Natural killer cell (primary cell): ENCODE measurements around the gene GMCL1. TPM values are rescaled to one million over a fixed set of nuclear protein-coding genes. Genes with fewer than 3 reads are reported as not detected.

Experiments
- ATAC-seq, 3 donors: fragments of 150-1000 bp in 2 of 3; fragments of 200-7000 bp in 1 of 3; cut with Tn5 transposase; 1 replicate in 1 of 3; 2 replicates in 2 of 3; pipeline ENCODE4 v1.10.0; 2021; ENCODE audit warnings: mild to moderate bottlenecking in 2 of 3, moderate library complexity in 2 of 3
- DNase-seq, 2 donors: peaks; one replicate each; pipeline versions ENCODE4 v3.0.0 to v3.0.0-alpha.2; 2013 to 2021; ENCODE audit warnings: mixed read lengths in 1 of 2
- H3K27ac ChIP-seq: one replicate; pipeline ENCODE4 v1.5.1; 2013; ENCODE audit warnings: mild to moderate bottlenecking, low read length
- H3K27me3 ChIP-seq: one replicate; pipeline ENCODE4 v1.6.1; 2013; ENCODE audit warnings: low read length; ENCODE audit not compliant: control insufficient read depth, insufficient read depth
- H3K36me3 ChIP-seq: one replicate; pipeline ENCODE4 v1.6.1; 2013; ENCODE audit warnings: low read length; ENCODE audit not compliant: control insufficient read depth, insufficient read depth
- H3K4me1 ChIP-seq: one replicate; pipeline ENCODE4 v1.6.1; 2013; ENCODE audit warnings: low read length; ENCODE audit not compliant: control insufficient read depth, insufficient read depth
- H3K4me3 ChIP-seq: one replicate; pipeline ENCODE4 v1.5.1; 2013; ENCODE audit warnings: low read length
- H3K9me3 ChIP-seq: one replicate; pipeline ENCODE4 v1.6.1; 2013; ENCODE audit warnings: low read length; ENCODE audit not compliant: control insufficient read depth, insufficient read depth
- H3K27ac Mint-ChIP-seq, 2 donors: one replicate each; pipeline ENCODE4 v1.8.0; 2022; ENCODE audit warnings: mild to moderate bottlenecking in 2 of 2, mixed read lengths in 2 of 2, moderate library complexity in 1 of 2
- H3K27me3 Mint-ChIP-seq, 2 donors: one replicate each; pipeline ENCODE4 v1.8.0; 2022; ENCODE audit warnings: low read depth in 2 of 2, mixed read lengths in 2 of 2
- H3K36me3 Mint-ChIP-seq: one replicate; pipeline ENCODE4 v1.8.0; 2022; ENCODE audit warnings: mixed read lengths
- H3K4me1 Mint-ChIP-seq, 2 donors: one replicate each; pipeline ENCODE4 v1.8.0; 2022; ENCODE audit warnings: mixed read lengths in 2 of 2
- H3K4me3 Mint-ChIP-seq: one replicate; pipeline ENCODE4 v1.8.0; 2022; ENCODE audit warnings: mild to moderate bottlenecking, moderate library complexity, mixed read lengths
- H3K9me3 Mint-ChIP-seq, 2 donors: one replicate each; pipeline ENCODE4 v1.8.0; 2022; ENCODE audit warnings: mixed read lengths in 2 of 2
- WGBS: methylation state at CpG from one replicate; pipeline ENCODE4 v1.1.7; 2013; ENCODE audit warnings: missing lambda C conversion rate; ENCODE audit not compliant: insufficient coverage; 5-methylcytosine and 5-hydroxymethylcytosine counted together
- intact Hi-C: fragments of 100-400 bp; cut with micrococcal nuclease; formaldehyde crosslinking; loops from one replicate; pipeline ENCODE4 v1.14.2; 2022
- total RNA-seq, 4 donors: library from RNA; stranded (reverse); fragments of 120-200 nt in 1 of 4; gene quantifications; one replicate each; pipeline versions ENCODE4 v1.2.3 to v1.2.4, GENCODE V29; 2013 to 2022
- TF ChIP-seq, protein P1 (sequence below): fragments of 200-600 bp; IDR thresholded peaks from one replicate; pipeline ENCODE4 v1.8.0; 2022; ENCODE audit warnings: antibody characterized with exemption

GMCL1 gene
- total RNA-seq, 3 donors from 2014 or later (not counting 1 experiment from before 2014, with no cell fraction given), result 34.6 to 49.4 (median 35.9) TPM

GRCh38 chr2:69789772-69790600, 39.5 kb upstream of the GMCL1 start:
- peak overlapping the region; percentile 8 for H3K4me3 ChIP-seq
- 30% methylated on average over 6 of the region's 7 CpGs for whole genome bisulfite sequencing

DNA sequence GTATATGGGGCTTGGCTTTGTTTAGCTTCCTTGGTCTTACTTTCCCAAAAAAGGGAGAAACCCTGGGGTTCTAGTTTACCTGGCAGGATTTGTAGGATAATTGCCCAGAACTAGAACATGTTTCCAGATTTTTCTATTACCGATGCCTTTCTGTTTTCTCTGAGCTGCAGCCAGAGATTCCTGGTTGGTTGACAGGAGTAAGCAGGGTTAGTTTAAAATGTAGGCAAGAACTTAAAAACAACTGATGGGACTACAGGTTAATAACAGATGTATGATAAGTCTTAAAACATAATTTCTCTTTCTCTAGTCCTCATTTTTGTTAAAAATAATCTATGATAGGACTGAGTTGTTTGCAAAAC, 38.9 kb upstream of the GMCL1 start:
- Mint-ChIP-seq H3K27me3 (no peaks in the 10 kb centered on the region), H3K27ac (peak overlapping the region; percentile 83 to 89), H3K4me3 (peak overlapping the region; percentile 73), H3K4me1 (peaks cover 19 to 23% of the 10 kb centered on the region in 2 donors), H3K9me3 (no peaks in the 10 kb centered on the region), H3K36me3 (no peaks in the 10 kb centered on the region)
- TF ChIP-seq, protein P1, sequence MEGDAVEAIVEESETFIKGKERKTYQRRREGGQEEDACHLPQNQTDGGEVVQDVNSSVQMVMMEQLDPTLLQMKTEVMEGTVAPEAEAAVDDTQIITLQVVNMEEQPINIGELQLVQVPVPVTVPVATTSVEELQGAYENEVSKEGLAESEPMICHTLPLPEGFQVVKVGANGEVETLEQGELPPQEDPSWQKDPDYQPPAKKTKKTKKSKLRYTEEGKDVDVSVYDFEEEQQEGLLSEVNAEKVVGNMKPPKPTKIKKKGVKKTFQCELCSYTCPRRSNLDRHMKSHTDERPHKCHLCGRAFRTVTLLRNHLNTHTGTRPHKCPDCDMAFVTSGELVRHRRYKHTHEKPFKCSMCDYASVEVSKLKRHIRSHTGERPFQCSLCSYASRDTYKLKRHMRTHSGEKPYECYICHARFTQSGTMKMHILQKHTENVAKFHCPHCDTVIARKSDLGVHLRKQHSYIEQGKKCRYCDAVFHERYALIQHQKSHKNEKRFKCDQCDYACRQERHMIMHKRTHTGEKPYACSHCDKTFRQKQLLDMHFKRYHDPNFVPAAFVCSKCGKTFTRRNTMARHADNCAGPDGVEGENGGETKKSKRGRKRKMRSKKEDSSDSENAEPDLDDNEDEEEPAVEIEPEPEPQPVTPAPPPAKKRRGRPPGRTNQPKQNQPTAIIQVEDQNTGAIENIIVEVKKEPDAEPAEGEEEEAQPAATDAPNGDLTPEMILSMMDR, result no peak
- ATAC-seq, result no peak
- H3K4me3 ChIP-seq, result no peak overlapping the region
- no peak for DNase-seq
- H3K27me3 ChIP-seq, result no peaks in the 10 kb centered on the region
- H3K27ac ChIP-seq, result peak overlapping the region; percentile 44
- H3K9me3 ChIP-seq, result no peaks in the 10 kb centered on the region
- intact Hi-C loops, result no loop called here
- peaks cover 13% of the 10 kb centered on the region for H3K4me1 ChIP-seq
- 81% methylated on average over 1 of the region's 1 CpG for WGBS
- peaks cover 4% of the 10 kb centered on the region for H3K36me3 ChIP-seq

More at GRCh38 chr2:69789772-69790600, 39.5 kb upstream of the GMCL1 start:
- DNase-seq (peak in 1 of 2 donors; percentile 20), ATAC-seq (peak; percentile 30 to 86 (median 53))
- Mint-ChIP-seq H3K4me1 (peaks cover 19 to 23% of the 10 kb centered on the region in 2 donors), H3K27ac (peak overlapping the region; percentile 83 to 89), H3K9me3 (no peaks in the 10 kb centered on the region), H3K4me3 (peak overlapping the region; percentile 73), H3K36me3 (no peaks in the 10 kb centered on the region), H3K27me3 (no peaks in the 10 kb centered on the region)
- Histone ChIP-seq H3K27me3 (no peaks in the 10 kb centered on the region), H3K9me3 (no peaks in the 10 kb centered on the region), H3K4me1 (peaks cover 13% of the 10 kb centered on the region), H3K27ac (peak overlapping the region; percentile 44), H3K36me3 (peaks cover 4% of the 10 kb centered on the region)
- intact Hi-C loops, result no loop called here
- TF ChIP-seq, protein P1, result no peak

- peaks cover 19 to 23% of the 10 kb centered on the region in 2 donors for H3K4me1 Mint-ChIP-seq
- Histone ChIP-seq H3K27ac (no peak overlapping the region), H3K27me3 (no peaks in the 10 kb centered on the region), H3K4me3 (no peak overlapping the region), H3K36me3 (peaks cover 4% of the 10 kb centered on the region), H3K9me3 (no peaks in the 10 kb centered on the region), H3K4me1 (peaks cover 13% of the 10 kb centered on the region)
- H3K9me3 Mint-ChIP-seq, result no peaks in the 10 kb centered on the region
- ATAC-seq (no peak), DNase-seq (no peak)
- intact Hi-C loops, result no loop called here
- TF ChIP-seq, protein P1, result no peak
- no peaks in the 10 kb centered on the region for H3K27me3 Mint-ChIP-seq
- H3K36me3 Mint-ChIP-seq, result no peaks in the 10 kb centered on the region
- peak overlapping the region in 1 of 2 donors; percentile 89 for H3K27ac Mint-ChIP-seq
- no peak overlapping the region for H3K4me3 Mint-ChIP-seq
Observed at GRCh38 chr2:69791045-69791444, 38.4 kb upstream of the GMCL1 start.
